ENCODE data around the gene C10orf67.
A peak's percentile ranks its signal among the peaks of the same experiment; 100 is the strongest.
"Not testable (repeated sequence)": the region's sequence is repeated elsewhere in the genome, so short reads cannot be mapped to it uniquely, and the experiment has no call there.

Gene C10orf67

GRCh38 chr10:23362069-23362830 is 17.7 kb upstream of the C10orf67 start:
- DNase-seq = no peak

- DNase-seq = no peak
Observed at GRCh38 chr10:23361665-23362064, 17.1 kb upstream of the C10orf67 start.

GRCh38 chr10:23359692-23360380 is 15.2 kb upstream of the C10orf67 start:
- DNase-seq = no peak

- DNase-seq = no peak
Observed at GRCh38 chr10:23358357-23358756, 13.8 kb upstream of the C10orf67 start.

GRCh38 chr10:23354630-23355279 is 10.2 kb upstream of the C10orf67 start:
- DNase-seq = no peak

GRCh38 chr10:23351926-23352519 is 7.4 kb upstream of the C10orf67 start:
- no peak for DNase-seq

GRCh38 chr10:23350706-23351105 is 6.1 kb upstream of the C10orf67 start:
- DNase-seq = not testable (repeated sequence)

GRCh38 chr10:23345861-23346260 is 1.3 kb upstream of the C10orf67 start:
- DNase-seq = no peak

GRCh38 chr10:23343591-23344240 is 881 bp downstream of the C10orf67 start:
- peak; percentile 24 for DNase-seq

- no peak for DNase-seq
Observed at GRCh38 chr10:23342213-23342884, 2.2 kb downstream of the C10orf67 start.

GRCh38 chr10:23341004-23341403 is 3.6 kb downstream of the C10orf67 start:
- DNase-seq = no peak

- DNase-seq = no peak
Observed at GRCh38 chr10:23340354-23340753, 4.2 kb downstream of the C10orf67 start.

GRCh38 chr10:23338886-23339285 is 5.7 kb downstream of the C10orf67 start:
- DNase-seq = no peak

GRCh38 chr10:23338155-23338828 is 6.3 kb downstream of the C10orf67 start:
- DNase-seq = no peak

GRCh38 chr10:23337616-23338015 is 7.0 kb downstream of the C10orf67 start:
- no peak for DNase-seq

- no peak for DNase-seq
Observed at GRCh38 chr10:23331567-23332301, 12.9 kb downstream of the C10orf67 start.

GRCh38 chr10:23330948-23331347 is 13.6 kb downstream of the C10orf67 start:
- no peak for DNase-seq

- DNase-seq = no peak
Observed at GRCh38 chr10:23326544-23327307, 17.9 kb downstream of the C10orf67 start.

- no peak for DNase-seq
Observed at GRCh38 chr10:23325132-23325531, 19.5 kb downstream of the C10orf67 start.

- no peak for DNase-seq
Observed at GRCh38 chr10:23324351-23324750, 20.2 kb downstream of the C10orf67 start.

Measured in effector CD8-positive, alpha-beta T cell (primary cell).